HepG2 (cell line): ENCODE data around the gene FGF19. TPM values are rescaled to one million over a fixed set of nuclear protein-coding genes. Genes with fewer than 3 reads are reported as not detected.

Experiments used
- ATF7 ChIP-seq, 2 experiments: fragments of 450-650 bp in 1 of 2; sonication (generic) in 1 of 2; formaldehyde crosslinking in 1 of 2; IDR thresholded peaks; 2 replicates each; pipeline versions ENCODE4 v1.4.0 to v1.6.1; 2016 to 2020; ENCODE audit warnings: antibody characterized with exemption in 1 of 2, mild to moderate bottlenecking in 1 of 2, missing genetic modification reagents in 1 of 2
- CHD2 ChIP-seq: IDR thresholded peaks from 2 replicates; pipeline ENCODE4 v1.6.1; 2011; ENCODE audit warnings: low read depth, low read length, improper control_type of control experiment
- FOXK1 ChIP-seq: sonication (generic); formaldehyde crosslinking; IDR thresholded peaks from 2 replicates; pipeline ENCODE4 v1.4.0; 2020; ENCODE audit warnings: low read depth, missing genetic modification reagents, borderline replicate concordance
- MAX ChIP-seq: IDR thresholded peaks from 2 replicates; pipeline ENCODE4 v1.6.1; 2012; ENCODE audit warnings: inconsistent platforms
- MIXL1 ChIP-seq: IDR thresholded peaks from 2 replicates; pipeline ENCODE4 v1.6.1; 2016
- NR1H2 ChIP-seq: sonication (generic); formaldehyde crosslinking; IDR thresholded peaks from 2 replicates; pipeline ENCODE4 v1.8.1; 2022; ENCODE audit warnings: low read depth, missing genetic modification reagents, borderline replicate concordance
- NR2C2 ChIP-seq: sonication (generic); formaldehyde crosslinking; IDR thresholded peaks from 2 replicates; pipeline ENCODE4 v1.4.0; 2020; ENCODE audit warnings: missing genetic modification reagents, mild to moderate bottlenecking, moderate library complexity, borderline replicate concordance
- PAXIP1 ChIP-seq: sonication (generic); formaldehyde crosslinking; conservative IDR thresholded peaks from 2 replicates; pipeline ENCODE4 v1.4.0; 2020; ENCODE audit warnings: mild to moderate bottlenecking, missing genetic modification reagents, moderate library complexity
- PTBP1 ChIP-seq: fragments of 200-400 bp; formaldehyde crosslinking; IDR thresholded peaks from 2 replicates; pipeline ENCODE4 v1.6.1; 2018; ENCODE audit warnings: low read length, low read depth; ENCODE audit not compliant: poor library complexity, severe bottlenecking
- SOX13 ChIP-seq, 3 experiments: fragments of 450-650 bp in 1 of 3; sonication (generic) in 1 of 3; formaldehyde crosslinking in 1 of 3; IDR thresholded peaks in 2 of 3; conservative IDR thresholded peaks in 1 of 3; 2 replicates each; pipeline versions ENCODE4 v1.5.0 to v1.6.1; 2016 to 2020; ENCODE audit warnings: antibody characterized with exemption in 1 of 3, mild to moderate bottlenecking in 1 of 3, missing compliant biosample characterization in 1 of 3, missing genetic modification reagents in 1 of 3, moderate library complexity in 1 of 3
- SOX5 ChIP-seq: IDR thresholded peaks from 2 replicates; pipeline ENCODE4 v1.6.1; 2016; ENCODE audit warnings: borderline replicate concordance
- TFDP1 ChIP-seq: IDR thresholded peaks from 2 replicates; pipeline ENCODE4 v1.6.1; 2016; ENCODE audit warnings: missing compliant biosample characterization, missing genetic modification reagents, borderline replicate concordance
- ZC3H13 ChIP-seq: sonication (generic); formaldehyde crosslinking; IDR thresholded peaks from 2 replicates; pipeline ENCODE4 v1.8.1; 2023; ENCODE audit warnings: mild to moderate bottlenecking, missing genetic modification reagents, moderate library complexity
- ZMYM4 ChIP-seq: sonication (generic); formaldehyde crosslinking; IDR thresholded peaks from 2 replicates; pipeline ENCODE4 v1.8.1; 2023; ENCODE audit warnings: mild to moderate bottlenecking, missing genetic modification reagents
- ZNF460 ChIP-seq: sonication (generic); formaldehyde crosslinking; IDR thresholded peaks from 2 replicates; pipeline ENCODE4 v1.5.1; 2020; ENCODE audit warnings: missing genetic modification reagents, mild to moderate bottlenecking, borderline replicate concordance
- ZNF747 ChIP-seq: sonication (generic); formaldehyde crosslinking; IDR thresholded peaks from 2 replicates; pipeline ENCODE4 v1.8.1; 2023; ENCODE audit warnings: missing genetic modification reagents, mild to moderate bottlenecking, borderline replicate concordance
- ZNF761 ChIP-seq: sonication (generic); formaldehyde crosslinking; conservative IDR thresholded peaks from 2 replicates; pipeline ENCODE4 v1.4.0; 2020; ENCODE audit warnings: mild to moderate bottlenecking, missing genetic modification reagents
- ZNF816 ChIP-seq: sonication (generic); formaldehyde crosslinking; IDR thresholded peaks from 2 replicates; pipeline ENCODE4 v1.8.0; 2022; ENCODE audit warnings: missing genetic modification reagents, mild to moderate bottlenecking, borderline replicate concordance
- polyA plus RNA-seq, 8 experiments: library from polyadenylated mRNA; depleted of rRNA in 3 of 8; stranded (reverse) in 7 of 8; unstranded in 1 of 8; fragments of >200 nt; fragmentation: Illumina TruSeq in 4 of 8; extraction: Trizol in 4 of 8; gene quantifications; 2 replicates each; pipeline versions ENCODE4 v1.2.1 to v1.2.3, GENCODE V29; 2011 to 2016; ENCODE audit warnings: low read depth in 4 of 8, missing spikeins in 1 of 8, mixed read lengths in 1 of 8; ENCODE audit not compliant: insufficient read depth in 1 of 8
- total RNA-seq, 5 experiments: library from RNA; depleted of rRNA; stranded (reverse); fragments of >200 nt; fragmentation: Illumina TruSeq; extraction: Trizol; gene quantifications; 2 replicates each; pipeline ENCODE4 v1.2.3, GENCODE V29; 2016; ENCODE audit warnings: low read depth in 1 of 5
- TF ChIP-seq, protein P1 (sequence below): sonication (generic); formaldehyde crosslinking; IDR thresholded peaks from 2 replicates; pipeline ENCODE4 v1.5.0; 2020; ENCODE audit warnings: mild to moderate bottlenecking, missing genetic modification reagents
- TF ChIP-seq, protein P2 (sequence below): sonication (generic); formaldehyde crosslinking; IDR thresholded peaks from 2 replicates; pipeline ENCODE4 v1.8.1; 2023; ENCODE audit warnings: mild to moderate bottlenecking, moderate library complexity, missing genetic modification reagents

FGF19 gene
- total and polyA plus RNA-seq, 2 of the 13 experiments (the other 11 are each of a cell fraction or from before 2014, with no cell fraction given) = 0.07 TPM; not detected in 1

DNA sequence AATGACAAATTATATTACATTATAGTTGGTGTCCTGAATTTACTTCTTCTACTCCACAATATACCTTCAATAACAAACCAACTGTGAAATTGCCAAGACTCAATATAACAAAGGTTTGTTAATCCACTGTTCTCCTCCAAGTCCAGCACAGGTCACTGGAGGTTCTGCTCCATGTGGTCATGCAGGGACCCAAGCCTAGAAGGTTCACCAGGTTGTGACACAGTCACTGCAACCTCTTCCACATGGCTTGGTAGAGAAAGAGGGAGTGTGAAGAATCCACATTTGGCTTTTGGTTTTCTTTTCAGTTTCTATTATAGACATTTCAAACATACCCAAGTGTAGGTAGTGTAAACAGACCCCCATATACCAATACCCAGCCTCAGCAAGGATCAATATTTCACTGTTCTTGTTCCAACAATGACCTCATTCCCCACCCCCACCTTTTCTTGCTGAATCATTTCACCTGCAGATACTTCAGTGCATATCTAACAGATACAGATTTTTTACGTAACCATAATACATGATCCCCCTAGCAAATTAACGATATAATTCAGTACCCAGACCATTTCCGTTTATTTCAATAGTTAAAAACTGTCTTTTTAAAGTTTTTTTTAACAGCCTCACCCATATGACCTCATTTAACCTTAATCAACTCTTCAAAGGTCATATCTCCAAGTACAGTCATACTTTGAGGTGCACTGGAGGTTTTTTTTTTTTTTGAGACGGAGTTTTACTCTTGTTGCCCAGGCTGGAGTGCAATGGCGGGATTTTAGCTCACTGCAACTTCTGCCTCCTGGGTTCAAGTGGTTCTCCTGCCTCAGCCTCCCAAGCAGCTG lies 14.1 kb downstream of the FGF19 start (continued):
- TF ChIP-seq, protein P1, sequence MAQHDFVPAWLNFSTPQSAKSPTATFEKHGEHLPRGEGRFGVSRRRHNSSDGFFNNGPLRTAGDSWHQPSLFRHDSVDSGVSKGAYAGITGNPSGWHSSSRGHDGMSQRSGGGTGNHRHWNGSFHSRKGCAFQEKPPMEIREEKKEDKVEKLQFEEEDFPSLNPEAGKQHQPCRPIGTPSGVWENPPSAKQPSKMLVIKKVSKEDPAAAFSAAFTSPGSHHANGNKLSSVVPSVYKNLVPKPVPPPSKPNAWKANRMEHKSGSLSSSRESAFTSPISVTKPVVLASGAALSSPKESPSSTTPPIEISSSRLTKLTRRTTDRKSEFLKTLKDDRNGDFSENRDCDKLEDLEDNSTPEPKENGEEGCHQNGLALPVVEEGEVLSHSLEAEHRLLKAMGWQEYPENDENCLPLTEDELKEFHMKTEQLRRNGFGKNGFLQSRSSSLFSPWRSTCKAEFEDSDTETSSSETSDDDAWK = no peak
- TF ChIP-seq SOX5 = peak; percentile 17; the same call in 1 of the 2 replicates
- no peak for TF ChIP-seq ZNF460 (CRISPR knock-in tag)
- no peak for TF ChIP-seq SOX13 (IDR thresholded peaks at IDR 0.05)
- TF ChIP-seq SOX13 (CRISPR knock-in tag; conservative IDR thresholded peaks at IDR 0.05 in 1 of 2, IDR thresholded peaks at IDR 0.05 in 1 of 2) = 0 out of 4 replicates have a peak, but pooled peaks of 1 of the 2 experiments have one; percentile 18
- TF ChIP-seq, protein P2, sequence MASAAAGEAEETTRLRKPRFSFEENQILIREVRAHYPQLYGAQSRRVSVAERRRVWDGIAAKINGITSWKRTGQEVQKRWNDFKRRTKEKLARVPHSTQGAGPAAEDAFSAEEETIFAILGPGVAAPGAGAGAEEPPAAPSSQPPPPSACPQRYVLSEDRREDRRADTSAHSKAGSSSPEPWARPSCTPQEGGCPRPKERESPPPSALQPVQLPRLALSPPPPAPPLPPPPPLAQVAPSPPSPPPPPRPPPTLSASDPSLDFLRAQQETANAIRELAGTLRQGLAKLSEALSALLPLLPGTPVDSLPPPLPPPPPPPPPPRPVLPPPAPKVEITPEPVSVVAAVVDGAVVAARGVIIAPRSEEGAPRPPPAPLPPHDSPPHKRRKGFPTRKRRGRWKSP = no peak
- TF ChIP-seq PAXIP1 (CRISPR knock-in tag) = peak; percentile 30; the same call in 1 of the 2 replicates
- 0 out of 2 replicates have a peak, but pooled peaks have one; percentile 25 for TF ChIP-seq TFDP1
- peak; percentile 82 for TF ChIP-seq ATF7 (IDR thresholded peaks at IDR 0.05)
- TF ChIP-seq ATF7 (CRISPR knock-in tag; IDR thresholded peaks at IDR 0.05) = peak; percentile 36; the same call in 1 of the 2 replicates
- TF ChIP-seq NR1H2 (CRISPR knock-in tag) = no peak
- TF ChIP-seq CHD2 = peak; percentile 23; the same call in 1 of the 2 replicates
- TF ChIP-seq NR2C2 (CRISPR knock-in tag) = no peak
- 0 out of 2 replicates have a peak, but pooled peaks have one; percentile 27 for TF ChIP-seq ZMYM4 (CRISPR knock-in tag)
- TF ChIP-seq FOXK1 (CRISPR knock-in tag) = 0 out of 2 replicates have a peak, but pooled peaks have one; percentile 11
- TF ChIP-seq ZNF747 (CRISPR knock-in tag) = no peak
- no peak for TF ChIP-seq PTBP1
- no peak for TF ChIP-seq ZC3H13
- TF ChIP-seq ZNF816 (CRISPR knock-in tag) = no peak
- TF ChIP-seq MIXL1 = no peak
- no peak for TF ChIP-seq ZNF761
- TF ChIP-seq MAX = peak; percentile 39; the same call in 1 of the 2 replicates
